HG02678 (cell line): ENCODE results near the gene PHF14.
"Not testable (repeated sequence)": the region's sequence is repeated elsewhere in the genome, so short reads cannot be mapped to it uniquely, and the experiment has no call there.

Experiments
- ATAC-seq: cut with Tn5 transposase; IDR thresholded peaks from one replicate; pipeline ENCODE4 v1.9.1; 2021; ENCODE audit warnings: mild to moderate bottlenecking, moderate library complexity; ENCODE audit not compliant: unreplicated experiment

Gene PHF14, protein sequence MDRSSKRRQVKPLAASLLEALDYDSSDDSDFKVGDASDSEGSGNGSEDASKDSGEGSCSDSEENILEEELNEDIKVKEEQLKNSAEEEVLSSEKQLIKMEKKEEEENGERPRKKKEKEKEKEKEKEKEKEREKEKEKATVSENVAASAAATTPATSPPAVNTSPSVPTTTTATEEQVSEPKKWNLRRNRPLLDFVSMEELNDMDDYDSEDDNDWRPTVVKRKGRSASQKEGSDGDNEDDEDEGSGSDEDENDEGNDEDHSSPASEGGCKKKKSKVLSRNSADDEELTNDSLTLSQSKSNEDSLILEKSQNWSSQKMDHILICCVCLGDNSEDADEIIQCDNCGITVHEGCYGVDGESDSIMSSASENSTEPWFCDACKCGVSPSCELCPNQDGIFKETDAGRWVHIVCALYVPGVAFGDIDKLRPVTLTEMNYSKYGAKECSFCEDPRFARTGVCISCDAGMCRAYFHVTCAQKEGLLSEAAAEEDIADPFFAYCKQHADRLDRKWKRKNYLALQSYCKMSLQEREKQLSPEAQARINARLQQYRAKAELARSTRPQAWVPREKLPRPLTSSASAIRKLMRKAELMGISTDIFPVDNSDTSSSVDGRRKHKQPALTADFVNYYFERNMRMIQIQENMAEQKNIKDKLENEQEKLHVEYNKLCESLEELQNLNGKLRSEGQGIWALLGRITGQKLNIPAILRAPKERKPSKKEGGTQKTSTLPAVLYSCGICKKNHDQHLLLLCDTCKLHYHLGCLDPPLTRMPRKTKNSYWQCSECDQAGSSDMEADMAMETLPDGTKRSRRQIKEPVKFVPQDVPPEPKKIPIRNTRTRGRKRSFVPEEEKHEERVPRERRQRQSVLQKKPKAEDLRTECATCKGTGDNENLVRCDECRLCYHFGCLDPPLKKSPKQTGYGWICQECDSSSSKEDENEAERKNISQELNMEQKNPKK

GRCh38 chr7:10973061-10973941 lies at the start of gene PHF14:
TSS of gene PHF14 (plus strand) at chr7:10973872. CDS start at chr7:10974324, 452 bp downstream.
- ATAC-seq, result peak; percentile 94

GRCh38 chr7:10924370-10924769 lies 49.3 kb upstream of the PHF14 start:
- no peak for ATAC-seq

- ATAC-seq, result not testable (repeated sequence)
Observed at GRCh38 chr7:10928203-10928602, 45.5 kb upstream of the PHF14 start.

GRCh38 chr7:10930551-10930950 lies 43.1 kb upstream of the PHF14 start:
- ATAC-seq, result no peak

DNA sequence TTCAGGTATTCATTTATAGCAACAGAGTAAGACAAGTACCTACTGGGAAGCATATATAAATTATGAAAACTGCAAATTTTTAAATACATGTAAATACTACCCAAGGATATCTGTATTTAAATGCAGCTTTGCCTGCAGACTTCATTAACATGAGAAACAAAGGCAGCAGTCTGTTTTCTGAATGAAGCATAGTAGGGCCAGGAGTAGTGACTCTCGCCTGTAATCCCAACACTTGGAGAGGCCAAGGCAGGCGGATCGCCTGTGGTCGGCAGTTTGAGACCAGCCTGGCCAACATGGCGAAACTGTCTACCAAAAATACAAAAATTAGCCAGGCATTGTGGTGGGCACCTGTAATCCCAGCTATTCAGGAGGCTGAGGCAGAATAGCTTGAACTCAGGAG lies 42.5 kb upstream of the PHF14 start:
- ATAC-seq, result no peak

GRCh38 chr7:10934292-10934691 lies 39.4 kb upstream of the PHF14 start:
- no peak for ATAC-seq

- ATAC-seq, result peak; percentile 3
Observed at GRCh38 chr7:10939237-10939910, 34.3 kb upstream of the PHF14 start.

DNA sequence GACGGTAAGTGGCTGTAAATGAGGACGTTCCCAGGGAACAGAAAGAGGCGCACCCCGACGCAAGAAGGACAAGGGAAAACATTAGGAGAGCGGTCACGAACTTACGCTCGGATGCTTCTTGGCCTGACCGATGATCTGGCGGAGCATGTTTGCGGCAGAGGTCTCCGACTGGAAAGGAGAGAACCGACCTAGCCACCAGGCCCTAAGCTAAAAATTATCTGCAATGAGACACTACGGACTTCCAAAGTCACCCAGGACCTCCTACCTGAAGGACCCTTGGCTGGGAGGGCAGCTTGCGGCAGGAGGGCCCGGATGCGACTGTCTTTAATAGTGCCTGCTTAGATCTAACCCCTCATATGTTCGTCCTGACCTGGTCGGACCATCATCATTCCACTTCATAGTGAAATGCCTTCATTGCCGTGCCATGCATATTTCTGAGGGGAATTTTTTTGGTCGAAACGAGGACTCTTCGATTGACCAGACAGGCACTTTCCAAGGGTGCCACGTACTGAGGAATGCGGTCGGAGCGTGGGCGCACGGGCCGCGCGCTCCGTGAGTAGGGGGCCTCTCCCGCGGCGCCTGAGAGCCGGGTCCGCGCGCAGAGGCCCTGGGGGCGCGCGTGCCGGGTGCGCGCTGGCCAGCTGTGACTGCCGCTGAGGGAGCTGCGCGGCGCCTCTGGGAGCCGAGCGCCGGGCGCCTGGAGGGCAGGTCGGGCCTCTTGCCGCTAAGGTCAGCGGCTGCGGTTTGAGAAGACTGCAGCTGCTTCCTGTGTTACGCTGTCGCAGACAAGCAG lies 33.6 kb upstream of the PHF14 start:
- peak; percentile 88 for ATAC-seq

DNA sequence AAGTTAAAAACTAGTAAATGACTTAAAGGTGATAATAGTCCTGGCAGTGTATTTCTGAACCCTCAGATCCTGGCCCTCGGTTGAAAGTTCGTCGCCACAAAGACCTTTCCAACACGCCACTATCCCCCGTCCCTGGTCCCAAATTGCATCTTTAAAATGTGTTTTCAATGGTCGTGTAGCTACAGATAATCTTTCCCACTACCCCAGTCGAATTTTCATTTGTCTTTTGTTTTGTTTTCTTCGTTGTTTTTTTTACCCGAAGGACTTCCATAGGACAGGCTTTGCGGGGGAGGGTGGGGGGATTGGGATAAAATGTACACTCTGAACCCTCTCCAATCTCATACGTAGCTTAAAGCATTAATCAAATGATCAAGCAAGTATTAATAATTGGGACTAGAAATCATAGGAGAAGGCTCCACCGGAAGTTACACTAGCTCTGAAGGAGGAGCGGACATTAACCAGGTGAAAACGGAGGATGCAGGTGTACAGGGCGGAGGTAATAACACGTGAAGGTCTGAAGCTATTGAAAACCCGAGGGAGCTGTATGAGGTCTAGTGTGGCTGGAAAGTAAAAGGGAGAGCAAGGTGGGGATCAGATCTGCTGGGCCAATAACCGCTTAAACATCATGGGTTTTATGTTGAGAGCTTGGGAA lies 32.8 kb upstream of the PHF14 start:
- ATAC-seq, result no peak

DNA sequence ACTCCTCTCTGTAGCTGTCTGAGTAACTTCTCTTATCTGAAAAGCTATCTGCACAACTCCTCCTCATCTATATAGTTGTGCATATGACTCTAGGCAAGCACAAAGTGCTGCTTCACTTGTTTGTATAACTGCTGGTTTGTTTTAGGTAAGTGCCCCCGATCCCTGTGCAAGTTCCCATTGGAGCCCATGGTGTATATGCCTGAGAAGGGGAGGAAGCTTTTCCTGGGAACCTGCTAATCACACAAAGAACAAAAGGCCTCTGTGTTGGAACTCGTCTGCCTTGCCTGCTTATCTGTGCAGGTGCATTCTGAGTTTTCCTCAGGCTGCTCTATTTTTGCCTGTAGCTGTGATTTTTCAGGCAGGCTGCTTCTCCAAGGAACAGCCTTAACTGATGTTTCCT lies 23.2 kb upstream of the PHF14 start:
- no peak for ATAC-seq

DNA sequence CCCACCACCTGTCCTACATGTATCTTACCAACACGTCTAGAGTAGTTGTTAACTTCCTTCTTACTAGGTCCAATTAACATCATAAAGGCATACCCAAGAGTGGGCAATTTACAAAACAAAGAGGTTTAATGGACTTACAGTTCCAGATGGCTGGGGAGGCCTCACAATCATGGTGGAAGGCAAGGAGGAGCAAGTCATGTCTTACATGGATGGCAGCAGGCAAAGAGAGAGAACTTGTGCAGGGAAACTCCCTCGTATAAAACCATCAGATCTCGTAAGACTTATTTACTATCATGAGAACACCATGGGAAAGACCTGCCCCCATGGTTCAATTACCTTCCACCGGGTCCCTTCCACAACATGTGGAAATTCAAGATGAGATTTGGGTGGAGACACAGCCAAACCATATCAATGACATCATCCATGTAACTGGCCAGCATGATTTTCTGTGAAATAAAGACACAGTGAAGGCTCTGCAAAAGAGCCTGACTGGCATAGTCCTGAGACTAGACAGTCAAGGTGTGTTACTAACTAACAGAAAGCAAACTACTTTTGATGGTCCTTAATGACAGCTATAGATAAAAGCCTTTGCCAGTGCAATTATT lies 22.6 kb upstream of the PHF14 start:
- not testable (repeated sequence) for ATAC-seq

- ATAC-seq, result no peak
Observed at GRCh38 chr7:10952588-10952987, 21.1 kb upstream of the PHF14 start.

GRCh38 chr7:10953078-10953750 lies 20.5 kb upstream of the PHF14 start:
- peak; percentile 55 for ATAC-seq

DNA sequence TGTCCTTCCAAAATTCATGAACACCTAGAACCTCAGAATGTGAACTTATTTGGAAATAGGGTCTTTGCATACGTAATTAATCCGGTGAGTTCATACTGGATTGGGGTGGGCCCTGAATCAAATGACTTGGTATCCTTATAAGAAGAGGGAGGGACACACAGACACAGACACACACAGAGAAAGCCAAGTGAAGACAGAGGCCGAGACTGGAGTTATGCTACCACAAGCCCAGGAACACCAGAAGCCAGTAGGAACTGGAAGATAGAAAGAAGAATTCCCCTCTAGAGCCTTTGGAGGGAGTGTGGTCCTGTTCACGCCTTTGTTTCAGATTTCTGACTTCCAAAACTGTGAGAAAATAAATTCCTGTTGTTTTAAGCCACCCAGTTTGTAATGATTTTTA lies 17.1 kb upstream of the PHF14 start:
- ATAC-seq, result no peak

DNA sequence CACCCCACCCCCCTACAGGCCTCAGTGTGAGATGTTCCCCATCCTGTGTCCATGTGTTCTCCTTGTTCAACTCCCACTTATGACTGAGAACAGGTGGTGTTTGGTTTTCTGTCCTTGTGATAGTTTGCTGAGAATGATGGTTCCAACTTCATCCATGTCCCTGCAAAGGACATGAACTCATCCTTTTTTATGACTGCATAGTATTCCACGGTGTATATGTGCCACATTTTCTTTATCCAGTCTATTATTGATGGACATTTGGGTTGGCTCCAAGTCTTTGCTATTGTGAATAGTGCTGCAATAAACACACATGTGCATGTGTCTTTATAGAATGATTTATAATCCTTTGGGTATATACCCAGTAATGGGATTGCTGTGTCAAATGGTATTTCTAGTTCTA lies 13.4 kb upstream of the PHF14 start:
- not testable (repeated sequence) for ATAC-seq

DNA sequence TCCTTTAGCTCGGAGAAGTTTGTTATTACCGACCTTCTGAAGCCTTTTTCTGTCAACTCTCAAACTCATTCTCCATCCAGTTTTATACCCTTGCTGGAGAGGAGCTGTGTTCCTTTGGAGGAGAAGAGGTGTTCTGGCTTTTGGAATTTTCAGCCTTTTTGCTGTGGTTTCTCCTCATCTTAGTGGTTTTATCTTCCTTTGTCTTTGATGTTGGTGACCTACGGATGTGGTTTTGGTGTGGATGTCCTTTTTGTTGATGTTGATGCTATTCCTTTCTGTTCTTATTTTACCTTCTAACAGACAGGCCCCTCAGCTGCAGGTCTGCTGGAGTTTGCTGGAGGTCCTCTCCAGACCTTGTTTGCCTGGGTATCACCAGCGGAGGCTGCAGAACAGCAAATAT lies 8.7 kb upstream of the PHF14 start:
- not testable (repeated sequence) for ATAC-seq

GRCh38 chr7:10972174-10972573 lies 1.5 kb upstream of the PHF14 start:
- no peak for ATAC-seq
